Measurements from ENCODE around the gene SNED1.
A peak's percentile ranks its signal among the peaks of the same experiment; 100 is the strongest.

SNED1 gene

DNA sequence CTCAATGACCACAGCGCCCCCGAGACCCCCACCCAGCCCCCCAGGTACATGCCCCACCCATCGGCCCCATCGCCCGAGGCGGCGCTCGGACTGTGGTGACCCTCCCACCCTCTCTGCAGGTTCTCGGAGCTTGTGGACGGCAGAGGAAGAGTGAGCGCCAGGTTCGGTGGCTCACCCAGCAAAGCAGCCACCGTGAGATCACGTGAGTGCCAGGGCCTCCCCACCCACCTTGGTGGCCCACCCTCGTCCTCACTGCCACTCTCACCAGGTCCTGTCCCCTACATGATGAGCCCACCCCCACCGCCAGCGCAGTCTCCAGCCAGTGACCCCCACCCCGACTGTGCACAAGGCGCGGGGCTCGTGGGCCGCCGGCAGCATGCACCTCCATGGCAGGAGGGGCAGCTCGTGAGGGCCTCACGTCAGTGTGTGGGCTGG, 73.3 kb downstream of the SNED1 start:
- no peak overlapping the region for H3K4me3 ChIP-seq
- TF ChIP-seq, protein P1, sequence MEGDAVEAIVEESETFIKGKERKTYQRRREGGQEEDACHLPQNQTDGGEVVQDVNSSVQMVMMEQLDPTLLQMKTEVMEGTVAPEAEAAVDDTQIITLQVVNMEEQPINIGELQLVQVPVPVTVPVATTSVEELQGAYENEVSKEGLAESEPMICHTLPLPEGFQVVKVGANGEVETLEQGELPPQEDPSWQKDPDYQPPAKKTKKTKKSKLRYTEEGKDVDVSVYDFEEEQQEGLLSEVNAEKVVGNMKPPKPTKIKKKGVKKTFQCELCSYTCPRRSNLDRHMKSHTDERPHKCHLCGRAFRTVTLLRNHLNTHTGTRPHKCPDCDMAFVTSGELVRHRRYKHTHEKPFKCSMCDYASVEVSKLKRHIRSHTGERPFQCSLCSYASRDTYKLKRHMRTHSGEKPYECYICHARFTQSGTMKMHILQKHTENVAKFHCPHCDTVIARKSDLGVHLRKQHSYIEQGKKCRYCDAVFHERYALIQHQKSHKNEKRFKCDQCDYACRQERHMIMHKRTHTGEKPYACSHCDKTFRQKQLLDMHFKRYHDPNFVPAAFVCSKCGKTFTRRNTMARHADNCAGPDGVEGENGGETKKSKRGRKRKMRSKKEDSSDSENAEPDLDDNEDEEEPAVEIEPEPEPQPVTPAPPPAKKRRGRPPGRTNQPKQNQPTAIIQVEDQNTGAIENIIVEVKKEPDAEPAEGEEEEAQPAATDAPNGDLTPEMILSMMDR (IDR thresholded peaks at IDR 0.05) = no peak
- no peak for DNase-seq
- no peaks in the 10 kb centered on the region for H3K27me3 ChIP-seq
- no peak overlapping the region for H3K27ac ChIP-seq
- H3K9me3 ChIP-seq = no peaks in the 10 kb centered on the region
- peaks cover 11 to 89% (median 75%) of the 10 kb centered on the region in 3 donors for H3K36me3 ChIP-seq
- intact Hi-C loops (cut with DNase I; ENCODE audit: low total_unique reads) = no loop called here
- no peaks in the 10 kb centered on the region for H3K4me1 ChIP-seq

DNA sequence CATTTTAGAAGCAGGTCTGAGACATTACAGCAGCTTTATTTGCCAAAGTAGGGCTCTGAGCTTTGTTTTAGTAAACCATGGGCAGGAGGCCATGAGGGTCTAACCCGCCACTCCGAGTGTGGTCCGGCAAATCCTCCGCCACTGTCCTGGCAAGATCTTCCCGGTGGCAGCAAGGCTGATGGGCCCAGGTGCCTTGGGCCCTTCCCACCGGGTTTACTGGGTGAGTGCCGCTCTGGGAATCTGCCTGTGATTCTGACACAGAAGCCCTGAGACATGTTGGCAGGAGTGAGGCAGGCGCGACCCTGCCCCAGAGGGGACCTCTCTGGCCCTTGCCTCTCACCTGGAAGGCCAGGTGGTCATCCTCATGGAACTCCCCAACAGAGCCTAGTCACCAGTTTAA, 73.7 kb downstream of the SNED1 start:
- no peaks in the 10 kb centered on the region for H3K9me3 ChIP-seq
- H3K27ac ChIP-seq = no peak overlapping the region
- H3K36me3 ChIP-seq = peaks cover 11 to 84% (median 70%) of the 10 kb centered on the region in 3 donors
- TF ChIP-seq, protein P1 (IDR thresholded peaks at IDR 0.05) = no peak
- intact Hi-C loops (cut with DNase I; ENCODE audit: low total_unique reads) = no loop called here
- no peak overlapping the region for H3K4me3 ChIP-seq
- no peak for DNase-seq
- H3K4me1 ChIP-seq = no peaks in the 10 kb centered on the region
- no peaks in the 10 kb centered on the region for H3K27me3 ChIP-seq

DNA sequence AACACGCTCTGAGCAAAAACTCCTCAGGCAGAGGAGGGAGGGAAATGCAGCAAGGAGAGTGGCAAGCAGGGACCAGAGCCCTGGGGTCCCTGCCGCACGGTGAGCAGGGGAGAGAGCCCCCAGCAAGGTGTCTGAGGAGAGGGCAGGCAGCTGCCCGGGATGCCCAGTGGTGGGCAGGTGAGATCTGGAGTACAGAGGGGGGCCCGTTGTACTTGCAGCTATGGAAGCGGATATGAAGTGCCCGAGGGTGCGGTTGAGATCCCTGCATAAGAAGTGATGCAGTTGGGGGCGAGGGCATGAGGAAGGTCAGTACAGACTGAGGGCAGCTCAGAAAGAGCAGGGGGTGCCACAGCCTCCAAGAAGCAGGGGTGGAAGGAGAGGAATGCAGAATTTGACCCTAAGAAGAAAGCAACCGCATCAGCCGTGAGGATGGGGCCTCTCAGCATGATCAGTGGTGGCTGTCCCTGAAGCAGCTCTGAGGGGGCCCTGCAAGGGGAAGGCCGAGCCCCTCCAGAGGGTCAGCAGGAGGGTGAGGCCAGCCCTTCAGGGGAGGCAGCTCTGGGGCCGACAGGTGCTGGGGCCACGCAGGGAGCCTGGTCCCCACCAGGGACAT, 74.2 kb downstream of the SNED1 start:
- intact Hi-C loops (cut with DNase I; ENCODE audit: low total_unique reads) = no loop called here
- Histone ChIP-seq H3K4me3 (no peak overlapping the region), H3K36me3 (peaks cover 11 to 79% (median 67%) of the 10 kb centered on the region in 3 donors), H3K27ac (no peak overlapping the region), H3K27me3 (no peaks in the 10 kb centered on the region), H3K4me1 (no peaks in the 10 kb centered on the region), H3K9me3 (no peaks in the 10 kb centered on the region)
- DNase-seq = no peak
- TF ChIP-seq, protein P1 (IDR thresholded peaks at IDR 0.05) = no peak

DNA sequence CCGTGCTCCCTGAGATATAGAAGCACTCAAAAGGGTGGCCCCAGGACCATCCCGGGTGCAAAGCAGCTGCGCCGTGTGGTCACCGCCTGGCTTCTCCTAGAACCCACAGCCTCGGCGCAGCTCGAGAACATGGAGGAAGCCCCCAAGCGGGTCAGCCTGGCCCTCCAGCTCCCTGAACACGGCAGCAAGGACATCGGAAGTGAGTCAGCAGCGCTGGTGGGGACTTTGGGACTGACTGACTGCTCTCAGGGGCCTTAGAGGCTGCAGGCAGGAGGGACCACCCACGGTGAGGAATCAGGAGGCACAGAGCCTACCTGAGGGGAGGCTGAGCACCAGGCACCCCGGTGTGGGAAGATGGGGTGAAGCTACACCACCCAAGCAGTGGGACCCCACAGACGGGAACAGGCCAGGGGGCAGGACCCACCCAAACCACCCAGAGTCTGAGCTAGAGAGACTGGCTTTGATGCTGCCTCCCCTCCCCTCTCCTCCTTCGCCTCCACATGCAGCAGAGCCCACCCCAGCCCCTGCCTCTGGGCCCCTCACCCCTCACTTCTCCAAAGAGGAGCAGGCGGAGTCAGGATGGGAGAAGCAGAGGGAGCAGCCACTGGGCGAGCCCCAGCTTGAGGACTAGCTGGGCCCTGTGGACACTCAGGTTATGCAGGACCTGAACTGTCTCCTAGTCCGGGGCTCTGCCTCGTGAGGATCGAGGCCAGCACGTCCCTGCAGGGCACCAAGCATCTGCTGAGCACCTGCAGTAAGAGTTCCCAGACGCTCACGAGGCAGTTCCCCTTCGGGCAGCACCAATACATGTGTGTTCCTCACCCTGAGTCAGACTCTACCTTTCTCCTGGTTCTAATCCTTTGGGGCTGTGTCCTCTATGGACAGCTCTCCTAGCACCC, 75.0 kb downstream of the SNED1 start:
- TF ChIP-seq, protein P1 (IDR thresholded peaks at IDR 0.05) = no peak
- Histone ChIP-seq H3K4me3 (no peak overlapping the region), H3K36me3 (peaks cover 11 to 71% (median 61%) of the 10 kb centered on the region in 3 donors), H3K27ac (no peak overlapping the region), H3K27me3 (no peaks in the 10 kb centered on the region), H3K4me1 (no peaks in the 10 kb centered on the region), H3K9me3 (no peaks in the 10 kb centered on the region)
- peak in 1 of 2 donors; percentile 65 for DNase-seq
- intact Hi-C loops (cut with DNase I; ENCODE audit: low total_unique reads) = no loop called here

DNA sequence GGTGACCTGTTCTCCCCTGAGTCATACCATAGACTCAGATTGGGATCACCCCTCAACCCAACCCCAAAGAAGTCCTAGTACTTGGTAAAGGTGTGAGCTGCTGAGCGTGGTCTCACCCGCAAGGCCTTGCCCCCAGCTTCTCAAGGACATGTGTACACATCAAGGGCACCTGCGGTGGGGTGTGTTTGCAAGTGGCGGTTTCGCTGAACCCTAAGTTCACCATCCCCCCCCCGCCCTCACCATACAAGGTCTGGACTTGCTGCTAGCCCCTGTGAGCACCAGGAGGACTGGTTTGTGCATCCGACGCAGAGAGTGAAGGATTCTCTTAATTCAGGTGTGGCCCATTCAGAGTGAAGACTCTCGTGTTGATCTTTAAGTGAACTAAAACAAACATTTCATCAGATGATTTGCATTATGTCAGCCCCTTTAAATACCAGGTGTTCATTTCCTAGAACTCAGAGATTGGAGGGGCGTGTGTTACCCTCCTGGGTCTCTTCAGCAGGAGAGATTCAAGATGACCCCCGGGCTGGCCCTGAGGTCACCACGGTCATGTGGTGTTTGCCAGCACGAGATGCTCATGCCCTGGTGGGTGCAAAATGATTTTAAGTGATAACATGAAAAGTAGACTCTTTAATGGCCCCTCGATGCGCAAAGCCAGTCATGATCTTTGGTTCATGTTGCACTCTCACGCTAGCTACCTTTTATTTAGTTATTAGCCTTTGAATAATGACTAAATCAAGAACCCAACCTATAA, 75.8 kb downstream of the SNED1 start:
- H3K9me3 ChIP-seq = no peaks in the 10 kb centered on the region
- H3K27me3 ChIP-seq = no peaks in the 10 kb centered on the region
- H3K27ac ChIP-seq = no peak overlapping the region
- no peaks in the 10 kb centered on the region for H3K4me1 ChIP-seq
- TF ChIP-seq, protein P1 (IDR thresholded peaks at IDR 0.05) = no peak
- intact Hi-C loops (cut with DNase I; ENCODE audit: low total_unique reads) = no loop called here
- no peak overlapping the region for H3K4me3 ChIP-seq
- no peak for DNase-seq
- peaks cover 7 to 63% (median 52%) of the 10 kb centered on the region in 3 donors for H3K36me3 ChIP-seq
